HFF-Myc (cell line): ENCODE data around the gene WNK2.

ENCODE experiments used
- DNase-seq: peaks from one replicate; pipeline ENCODE4 v3.0.0-alpha.2; 2011; ENCODE audit warnings: low read depth; ENCODE audit errors: extremely low read depth
- H3K4me3 ChIP-seq: replicated peaks from 2 replicates; pipeline ENCODE4 v1.5.1; 2011; ENCODE audit warnings: low read depth, mild to moderate bottlenecking, control low read depth, low read length
- CTCF ChIP-seq: IDR thresholded peaks from 2 replicates; pipeline ENCODE4 v1.5.1; 2012; ENCODE audit warnings: mild to moderate bottlenecking, low read depth, low read length, control low read depth; ENCODE audit errors: missing control alignments

The WNK2 gene

GRCh38 chr9:93304574-93305496, 120.9 kb downstream of the WNK2 start:
- TF ChIP-seq CTCF: peak; percentile 81
- DNase-seq: peak; percentile 7
- H3K4me3 ChIP-seq: no peak overlapping the region

GRCh38 chr9:93305497-93306020, 121.6 kb downstream of the WNK2 start:
- TF ChIP-seq CTCF: no peak
- no peak for DNase-seq
- no peak overlapping the region for H3K4me3 ChIP-seq

- TF ChIP-seq CTCF: no peak
- no peak overlapping the region for H3K4me3 ChIP-seq
- no peak for DNase-seq
These were observed 122.1 kb downstream of the WNK2 start for GRCh38 chr9:93306081-93306480.

GRCh38 chr9:93306579-93307091, 122.7 kb downstream of the WNK2 start:
- H3K4me3 ChIP-seq: no peak overlapping the region
- no peak for TF ChIP-seq CTCF
- DNase-seq: no peak

GRCh38 chr9:93307468-93308157, 123.7 kb downstream of the WNK2 start:
- TF ChIP-seq CTCF: no peak
- no peak for DNase-seq
- no peak overlapping the region for H3K4me3 ChIP-seq

GRCh38 chr9:93308158-93308602, 124.2 kb downstream of the WNK2 start:
- H3K4me3 ChIP-seq: no peak overlapping the region
- no peak for TF ChIP-seq CTCF
- no peak for DNase-seq
